ENCODE data around the gene RBM41.

The RBM41 gene

DNA sequence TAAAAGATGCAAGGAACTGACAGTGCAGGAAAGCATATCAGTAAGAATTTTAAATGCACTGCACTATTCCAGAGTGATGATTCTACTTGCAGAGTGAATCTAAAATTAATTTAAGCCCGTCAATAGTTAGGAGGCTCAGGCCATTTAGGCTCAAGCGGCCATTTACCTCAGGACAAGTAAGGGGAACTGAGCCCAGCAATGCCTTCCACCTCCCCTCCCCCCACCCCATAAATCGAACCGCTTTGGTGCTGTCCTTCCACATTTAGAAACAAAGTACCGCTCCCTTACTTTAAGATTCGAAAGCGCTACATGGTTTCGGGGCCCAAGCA lies 665 bp downstream of the RBM41 start:
- H2AFZ ChIP-seq (ENCODE audit: insufficient read depth, low read length, poor library complexity) = no peak overlapping the region
- peak overlapping the region; percentile 69 for H3K4me2 ChIP-seq (ENCODE audit: low read length)
- H3K27ac ChIP-seq (ENCODE audit: low read depth, low read length) = no peak overlapping the region
- H3K18ac ChIP-seq (ENCODE audit: low read length) = no peak overlapping the region
- H3K36me3 ChIP-seq (ENCODE audit: control insufficient read depth in 1 of 2, insufficient read depth in 2 of 2, low read length in 2 of 2) = peaks cover 1 to 5% of the 10 kb centered on the region in 2 experiments
- no peak overlapping the region for H2AK5ac ChIP-seq (ENCODE audit: low read length)
- no peaks in the 10 kb centered on the region for H3K4me1 ChIP-seq (ENCODE audit: control insufficient read depth in 1 of 2, insufficient read depth in 2 of 2, low read length in 2 of 2)
- H2BK120ac ChIP-seq (ENCODE audit: insufficient read depth, low read length, poor library complexity) = no peak overlapping the region
- no peak overlapping the region for H4K8ac ChIP-seq (ENCODE audit: low read depth, low read length)
- no peak overlapping the region for H3K14ac ChIP-seq (ENCODE audit: low read length)
- no peak overlapping the region for H2BK12ac ChIP-seq (ENCODE audit: low read length)
- peaks cover 3% of the 10 kb centered on the region for H3K79me1 ChIP-seq (ENCODE audit: low read length)
- H3K4ac ChIP-seq (ENCODE audit: low read depth, low read length) = no peak overlapping the region
- no peak overlapping the region for H4K12ac ChIP-seq (ENCODE audit: low read depth, low read length)
- H3K9me3 ChIP-seq (ENCODE audit: insufficient read depth, low read depth, low read length) = no peaks in the 10 kb centered on the region
- peak overlapping the region; percentile 71 for H3K4me3 ChIP-seq (ENCODE audit: low read depth, low read length)
- no CpG with 5 or more reads among the region's 8 CpGs for WGBS (ENCODE audit: extremely low coverage, insufficient coverage, insufficient read length)
- H3K9ac ChIP-seq (ENCODE audit: low read length) = peak overlapping the region; percentile 89
- H3K23ac ChIP-seq (ENCODE audit: low read length) = no peak overlapping the region
- no peak overlapping the region for H2BK5ac ChIP-seq (ENCODE audit: low read depth, low read length, poor library complexity)
- DNase-seq = no peak
- H3K27me3 ChIP-seq (ENCODE audit: insufficient read depth, low read length) = no peaks in the 10 kb centered on the region
- H4K91ac ChIP-seq (ENCODE audit: low read depth, low read length) = no peak overlapping the region
- H3K79me2 ChIP-seq (ENCODE audit: control insufficient read depth, insufficient read depth, low read length, poor library complexity) = no peaks in the 10 kb centered on the region

DNA sequence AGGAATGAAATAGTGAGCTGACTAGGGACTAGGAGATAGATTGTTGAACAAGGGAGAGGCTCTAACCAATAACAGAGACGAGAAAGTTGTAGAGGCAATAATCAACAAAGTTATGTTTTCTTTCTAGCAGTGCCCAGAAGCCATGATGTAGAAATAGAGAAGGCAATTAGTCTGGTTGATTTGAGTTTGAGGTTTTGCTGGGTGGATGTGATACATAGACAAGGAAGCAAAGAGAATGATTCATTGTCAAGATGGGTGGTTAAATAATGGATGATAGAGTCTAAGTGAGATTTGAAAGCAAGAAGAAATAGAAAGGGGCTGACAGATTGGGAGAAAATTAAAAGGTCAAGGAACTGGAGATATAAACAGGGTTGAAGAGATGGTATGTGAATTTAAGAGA lies 11.2 kb downstream of the RBM41 start:
- Histone ChIP-seq H3K4me2 (ENCODE audit: low read length) (no peak overlapping the region), H3K36me3 (ENCODE audit: control insufficient read depth in 1 of 2, insufficient read depth in 2 of 2, low read length in 2 of 2) (no peaks in the 10 kb centered on the region), H3K23ac (ENCODE audit: low read length) (no peak overlapping the region), H2BK12ac (ENCODE audit: low read length) (no peak overlapping the region), H3K4ac (ENCODE audit: low read depth, low read length) (no peak overlapping the region), H3K4me1 (ENCODE audit: control insufficient read depth in 1 of 2, insufficient read depth in 2 of 2, low read length in 2 of 2) (no peaks in the 10 kb centered on the region), H2BK5ac (ENCODE audit: low read depth, low read length, poor library complexity) (no peak overlapping the region), H4K12ac (ENCODE audit: low read depth, low read length) (no peak overlapping the region), H3K14ac (ENCODE audit: low read length) (no peak overlapping the region), H3K79me2 (ENCODE audit: control insufficient read depth, insufficient read depth, low read length, poor library complexity) (no peaks in the 10 kb centered on the region), H3K9me3 (ENCODE audit: insufficient read depth, low read depth, low read length) (no peaks in the 10 kb centered on the region), H4K91ac (ENCODE audit: low read depth, low read length) (no peak overlapping the region), H2BK120ac (ENCODE audit: insufficient read depth, low read length, poor library complexity) (no peak overlapping the region), H3K18ac (ENCODE audit: low read length) (no peak overlapping the region), H2AFZ (ENCODE audit: insufficient read depth, low read length, poor library complexity) (no peak overlapping the region), H4K8ac (ENCODE audit: low read depth, low read length) (no peak overlapping the region), H2AK5ac (ENCODE audit: low read length) (no peak overlapping the region), H3K9ac (ENCODE audit: low read length) (no peak overlapping the region), H3K79me1 (ENCODE audit: low read length) (no peaks in the 10 kb centered on the region), H3K27ac (ENCODE audit: low read depth, low read length) (no peak overlapping the region), H3K27me3 (ENCODE audit: insufficient read depth, low read length) (no peaks in the 10 kb centered on the region), H3K4me3 (ENCODE audit: low read depth, low read length) (no peak overlapping the region)
- no CpG with 5 or more reads among the region's 1 CpG for WGBS (ENCODE audit: extremely low coverage, insufficient coverage, insufficient read length)
- DNase-seq = no peak

GRCh38 chrX:107102980-107103379 lies 15.6 kb downstream of the RBM41 start:
- DNase-seq = peak in 1 of 2 donors; percentile 9
- Histone ChIP-seq H3K36me3 (ENCODE audit: control insufficient read depth in 1 of 2, insufficient read depth in 2 of 2, low read length in 2 of 2) (no peaks in the 10 kb centered on the region), H2AFZ (ENCODE audit: insufficient read depth, low read length, poor library complexity) (no peak overlapping the region), H3K27ac (ENCODE audit: low read depth, low read length) (no peak overlapping the region), H2AK5ac (ENCODE audit: low read length) (no peak overlapping the region), H3K4ac (ENCODE audit: low read depth, low read length) (no peak overlapping the region), H3K9me3 (ENCODE audit: insufficient read depth, low read depth, low read length) (no peaks in the 10 kb centered on the region), H3K79me2 (ENCODE audit: control insufficient read depth, insufficient read depth, low read length, poor library complexity) (no peaks in the 10 kb centered on the region), H3K79me1 (ENCODE audit: low read length) (no peaks in the 10 kb centered on the region), H3K4me1 (ENCODE audit: control insufficient read depth in 1 of 2, insufficient read depth in 2 of 2, low read length in 2 of 2) (no peaks in the 10 kb centered on the region), H3K14ac (ENCODE audit: low read length) (no peak overlapping the region), H3K9ac (ENCODE audit: low read length) (no peak overlapping the region), H3K4me3 (ENCODE audit: low read depth, low read length) (no peak overlapping the region), H4K12ac (ENCODE audit: low read depth, low read length) (no peak overlapping the region), H3K18ac (ENCODE audit: low read length) (no peak overlapping the region), H3K23ac (ENCODE audit: low read length) (no peak overlapping the region), H2BK12ac (ENCODE audit: low read length) (no peak overlapping the region), H2BK5ac (ENCODE audit: low read depth, low read length, poor library complexity) (no peak overlapping the region), H4K91ac (ENCODE audit: low read depth, low read length) (no peak overlapping the region), H4K8ac (ENCODE audit: low read depth, low read length) (no peak overlapping the region), H3K4me2 (ENCODE audit: low read length) (no peak overlapping the region), H2BK120ac (ENCODE audit: insufficient read depth, low read length, poor library complexity) (no peak overlapping the region), H3K27me3 (ENCODE audit: insufficient read depth, low read length) (no peaks in the 10 kb centered on the region)
- no CpG with 5 or more reads among the region's 1 CpG for WGBS (ENCODE audit: extremely low coverage, insufficient coverage, insufficient read length)

DNA sequence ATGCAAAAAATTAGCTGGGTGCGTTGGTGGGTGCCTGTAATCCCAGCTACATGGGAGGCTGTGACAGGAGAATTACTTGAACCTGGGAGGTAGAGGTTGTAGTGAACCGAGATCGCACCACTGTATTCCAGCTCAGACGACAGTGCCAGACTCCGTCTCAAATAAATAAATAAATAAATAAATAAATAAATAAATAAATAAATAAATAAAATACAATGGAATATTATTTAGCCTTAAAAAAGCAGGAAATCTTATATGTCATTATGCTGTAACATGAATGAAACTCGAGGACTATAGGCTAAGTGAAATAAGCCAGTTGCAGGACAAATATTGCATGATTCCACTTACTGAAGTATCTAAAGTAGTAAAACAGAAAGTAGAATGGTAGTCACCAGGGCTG lies 42.5 kb downstream of the RBM41 start:
- Histone ChIP-seq H3K9ac (ENCODE audit: low read length) (no peak overlapping the region), H3K9me3 (ENCODE audit: insufficient read depth, low read depth, low read length) (no peaks in the 10 kb centered on the region), H3K4me2 (ENCODE audit: low read length) (no peak overlapping the region), H3K14ac (ENCODE audit: low read length) (no peak overlapping the region), H4K8ac (ENCODE audit: low read depth, low read length) (no peak overlapping the region), H2BK120ac (ENCODE audit: insufficient read depth, low read length, poor library complexity) (no peak overlapping the region), H4K12ac (ENCODE audit: low read depth, low read length) (no peak overlapping the region), H2BK12ac (ENCODE audit: low read length) (no peak overlapping the region), H3K79me1 (ENCODE audit: low read length) (no peaks in the 10 kb centered on the region), H3K36me3 (ENCODE audit: control insufficient read depth in 1 of 2, insufficient read depth in 2 of 2, low read length in 2 of 2) (peaks cover 0 to 2% of the 10 kb centered on the region in 2 experiments), H3K18ac (ENCODE audit: low read length) (no peak overlapping the region), H4K91ac (ENCODE audit: low read depth, low read length) (no peak overlapping the region), H3K4me3 (ENCODE audit: low read depth, low read length) (no peak overlapping the region), H3K4me1 (ENCODE audit: control insufficient read depth in 1 of 2, insufficient read depth in 2 of 2, low read length in 2 of 2) (no peaks in the 10 kb centered on the region), H3K27me3 (ENCODE audit: insufficient read depth, low read length) (no peaks in the 10 kb centered on the region), H2BK5ac (ENCODE audit: low read depth, low read length, poor library complexity) (no peak overlapping the region), H3K79me2 (ENCODE audit: control insufficient read depth, insufficient read depth, low read length, poor library complexity) (no peaks in the 10 kb centered on the region), H3K4ac (ENCODE audit: low read depth, low read length) (no peak overlapping the region), H2AFZ (ENCODE audit: insufficient read depth, low read length, poor library complexity) (no peak overlapping the region), H3K27ac (ENCODE audit: low read depth, low read length) (no peak overlapping the region), H2AK5ac (ENCODE audit: low read length) (no peak overlapping the region), H3K23ac (ENCODE audit: low read length) (no peak overlapping the region)
- no peak for DNase-seq
- no CpG with 5 or more reads among the region's 6 CpGs for WGBS (ENCODE audit: extremely low coverage, insufficient coverage, insufficient read length)

All from trophoblast cell (in vitro differentiated cells and primary cell).